GM12874 (cell line): ENCODE results near the gene P3H2.

Experiments used
- CTCF ChIP-seq: IDR thresholded peaks from 2 replicates; pipeline ENCODE4 v1.5.1; 2011; ENCODE audit warnings: low read depth, mild to moderate bottlenecking, control low read depth, low read length, moderate library complexity; ENCODE audit not compliant: insufficient read depth

P3H2 gene

GRCh38 chr3:190009614-190010013 lies 111.1 kb downstream of the P3H2 start:
- no peak for TF ChIP-seq CTCF

GRCh38 chr3:190008432-190008831 lies 112.3 kb downstream of the P3H2 start:
- TF ChIP-seq CTCF: no peak

GRCh38 chr3:190005343-190006113 lies 115.2 kb downstream of the P3H2 start:
- TF ChIP-seq CTCF: no peak

- TF ChIP-seq CTCF: no peak
Observed at GRCh38 chr3:190004656-190005055, 116.0 kb downstream of the P3H2 start.

- no peak for TF ChIP-seq CTCF
Observed at GRCh38 chr3:190003681-190004123, 117.0 kb downstream of the P3H2 start.

GRCh38 chr3:190003068-190003467 lies 117.6 kb downstream of the P3H2 start:
- TF ChIP-seq CTCF: no peak

GRCh38 chr3:190001426-190001825 lies 119.3 kb downstream of the P3H2 start:
- TF ChIP-seq CTCF: no peak

GRCh38 chr3:190000861-190001196 lies 119.9 kb downstream of the P3H2 start:
- no peak for TF ChIP-seq CTCF
